Ectodermal cell (in vitro differentiated cells): Measurements from ENCODE around the gene CTNNBL1.
"Not testable (repeated sequence)": the region's sequence is repeated elsewhere in the genome, so short reads cannot be mapped to it uniquely, and the experiment has no call there.

Source experiments
- H3K27ac ChIP-seq: 2 replicates; pipeline ENCODE4 v1.7.0; 2013; ENCODE audit warnings: mild to moderate bottlenecking, low read depth, low read length; ENCODE audit not compliant: insufficient read depth, poor library complexity, severe bottlenecking
- H3K27me3 ChIP-seq: 2 replicates; pipeline ENCODE4 v1.7.0; 2013; ENCODE audit warnings: mild to moderate bottlenecking, low read length; ENCODE audit not compliant: insufficient read depth, control insufficient read depth, poor library complexity, severe bottlenecking
- H3K36me3 ChIP-seq: one replicate; pipeline ENCODE4 v1.7.0; 2013; ENCODE audit warnings: low read length; ENCODE audit not compliant: control insufficient read depth, insufficient read depth
- H3K4me1 ChIP-seq: one replicate; pipeline ENCODE4 v1.7.0; 2013; ENCODE audit warnings: low read length; ENCODE audit not compliant: control insufficient read depth, insufficient read depth
- H3K4me3 ChIP-seq: 2 replicates; pipeline ENCODE4 v1.7.0; 2013; ENCODE audit warnings: low read depth, low read length, control low read depth; ENCODE audit not compliant: insufficient read depth
- H3K9me3 ChIP-seq: 2 replicates; pipeline ENCODE4 v1.7.0; 2013; ENCODE audit warnings: mild to moderate bottlenecking, low read length, moderate library complexity; ENCODE audit not compliant: control insufficient read depth
- WGBS, 2 experiments: methylation state at CpG; one replicate each; pipeline ENCODE4 v1.1.7; 2013; ENCODE audit warnings: missing lambda C conversion rate in 2 of 2; 5-methylcytosine and 5-hydroxymethylcytosine counted together

Gene CTNNBL1

GRCh38 chr20:37661519-37661918 lies 32.3 kb upstream of the CTNNBL1 start:
- Histone ChIP-seq H3K36me3 (no peaks in the 10 kb centered on the region), H3K27ac (no peak overlapping the region), H3K4me1 (no peaks in the 10 kb centered on the region), H3K4me3 (no peak overlapping the region), H3K9me3 (no peaks in the 10 kb centered on the region), H3K27me3 (no peaks in the 10 kb centered on the region)
- WGBS, 2 experiments, result 84 to 89% methylated on average over 6 of the region's 6 CpGs

GRCh38 chr20:37662308-37662707 lies 31.5 kb upstream of the CTNNBL1 start:
- H3K27me3 ChIP-seq, result no peaks in the 10 kb centered on the region
- no peak overlapping the region for H3K27ac ChIP-seq
- H3K4me3 ChIP-seq, result no peak overlapping the region
- H3K36me3 ChIP-seq, result no peaks in the 10 kb centered on the region
- 81 to 86% methylated on average over 3 of the region's 3 CpGs for WGBS, 2 experiments
- H3K4me1 ChIP-seq, result no peaks in the 10 kb centered on the region
- H3K9me3 ChIP-seq, result no peaks in the 10 kb centered on the region

- not testable (repeated sequence) for H3K27ac ChIP-seq, H3K4me3 ChIP-seq, H3K4me1 ChIP-seq, H3K27me3 ChIP-seq, H3K9me3 ChIP-seq, H3K36me3 ChIP-seq
- 90 to 98% methylated on average over 3 to 4 of the region's 4 CpGs for WGBS, 2 experiments
Observed at GRCh38 chr20:37664595-37664994, 29.2 kb upstream of the CTNNBL1 start.

GRCh38 chr20:37668166-37668565 lies 25.7 kb upstream of the CTNNBL1 start:
- WGBS, 2 experiments, result 93% methylated on average over 9 of the region's 9 CpGs
- H3K4me1 ChIP-seq, result peaks cover 3% of the 10 kb centered on the region
- H3K9me3 ChIP-seq, result no peaks in the 10 kb centered on the region
- H3K27ac ChIP-seq, result no peak overlapping the region
- no peak overlapping the region for H3K4me3 ChIP-seq
- no peaks in the 10 kb centered on the region for H3K27me3 ChIP-seq
- H3K36me3 ChIP-seq, result no peaks in the 10 kb centered on the region

- Histone ChIP-seq H3K27me3 (no peaks in the 10 kb centered on the region), H3K36me3 (no peaks in the 10 kb centered on the region), H3K27ac (no peak overlapping the region), H3K4me1 (peaks cover 3% of the 10 kb centered on the region), H3K9me3 (no peaks in the 10 kb centered on the region), H3K4me3 (no peak overlapping the region)
- 54 to 63% methylated on average over 2 of the region's 2 CpGs for WGBS, 2 experiments
Observed at GRCh38 chr20:37669062-37669772, 24.6 kb upstream of the CTNNBL1 start.

GRCh38 chr20:37669773-37670236 lies 24.0 kb upstream of the CTNNBL1 start:
- Histone ChIP-seq H3K27ac (no peak overlapping the region), H3K4me3 (no peak overlapping the region), H3K27me3 (no peaks in the 10 kb centered on the region), H3K4me1 (peaks cover 3% of the 10 kb centered on the region), H3K9me3 (no peaks in the 10 kb centered on the region), H3K36me3 (no peaks in the 10 kb centered on the region)
- WGBS, 2 experiments, result 89% methylated on average over 12 of the region's 12 CpGs

- Histone ChIP-seq H3K4me1 (peaks cover 3% of the 10 kb centered on the region), H3K9me3 (no peaks in the 10 kb centered on the region), H3K27me3 (no peaks in the 10 kb centered on the region), H3K27ac (no peak overlapping the region), H3K4me3 (no peak overlapping the region), H3K36me3 (no peaks in the 10 kb centered on the region)
- 84 to 85% methylated on average over 18 of the region's 18 CpGs for WGBS, 2 experiments
Observed at GRCh38 chr20:37670351-37670791, 23.5 kb upstream of the CTNNBL1 start.

GRCh38 chr20:37672143-37672542 lies 21.7 kb upstream of the CTNNBL1 start:
- no peaks in the 10 kb centered on the region for H3K36me3 ChIP-seq
- H3K4me3 ChIP-seq, result no peak overlapping the region
- 92 to 98% methylated on average over 3 of the region's 3 CpGs for WGBS, 2 experiments
- peaks cover 3% of the 10 kb centered on the region for H3K4me1 ChIP-seq
- H3K9me3 ChIP-seq, result no peaks in the 10 kb centered on the region
- H3K27ac ChIP-seq, result no peak overlapping the region
- H3K27me3 ChIP-seq, result no peaks in the 10 kb centered on the region

GRCh38 chr20:37673444-37673843 lies 20.4 kb upstream of the CTNNBL1 start:
- no peaks in the 10 kb centered on the region for H3K9me3 ChIP-seq
- no peak overlapping the region for H3K27ac ChIP-seq
- no peak overlapping the region for H3K4me3 ChIP-seq
- H3K36me3 ChIP-seq, result no peaks in the 10 kb centered on the region
- WGBS, 2 experiments, result 82 to 91% methylated on average over 1 of the region's 1 CpG
- no peaks in the 10 kb centered on the region for H3K27me3 ChIP-seq
- peaks cover 3% of the 10 kb centered on the region for H3K4me1 ChIP-seq

- Histone ChIP-seq H3K4me1 (no peaks in the 10 kb centered on the region), H3K4me3 (no peak overlapping the region), H3K9me3 (no peaks in the 10 kb centered on the region), H3K27ac (no peak overlapping the region), H3K27me3 (no peaks in the 10 kb centered on the region), H3K36me3 (no peaks in the 10 kb centered on the region)
- 91 to 92% methylated on average over 7 of the region's 7 CpGs for WGBS, 2 experiments
Observed at GRCh38 chr20:37676440-37676839, 17.4 kb upstream of the CTNNBL1 start.
